ENCODE data around the gene PIK3CG.

PIK3CG gene

DNA sequence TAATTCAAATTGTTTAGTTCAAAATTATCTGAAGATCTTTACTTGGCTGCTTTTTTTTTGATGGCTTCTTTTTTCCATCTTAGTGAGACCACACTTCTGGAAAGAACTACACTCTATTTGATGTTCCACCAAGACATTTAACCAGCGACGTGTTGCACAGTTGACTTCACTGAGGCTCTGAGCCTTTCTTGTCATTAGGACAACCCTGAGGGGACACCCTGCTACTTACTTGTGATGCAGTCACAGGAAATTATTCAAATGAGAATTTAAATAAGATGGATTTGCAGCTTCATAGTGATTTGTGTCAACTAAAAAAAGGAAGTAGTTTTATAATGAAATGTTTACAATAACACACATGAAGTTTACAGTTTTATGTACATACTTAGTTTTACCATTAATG, 25.6 kb upstream of the PIK3CG start:
- Histone ChIP-seq H3K4me3 (ENCODE audit: low read depth, low read length) (no peak overlapping the region), H3K27me3 (ENCODE audit: insufficient read depth, low read depth, severe bottlenecking) (no peaks in the 10 kb centered on the region), H3K27ac (no peak overlapping the region)

DNA sequence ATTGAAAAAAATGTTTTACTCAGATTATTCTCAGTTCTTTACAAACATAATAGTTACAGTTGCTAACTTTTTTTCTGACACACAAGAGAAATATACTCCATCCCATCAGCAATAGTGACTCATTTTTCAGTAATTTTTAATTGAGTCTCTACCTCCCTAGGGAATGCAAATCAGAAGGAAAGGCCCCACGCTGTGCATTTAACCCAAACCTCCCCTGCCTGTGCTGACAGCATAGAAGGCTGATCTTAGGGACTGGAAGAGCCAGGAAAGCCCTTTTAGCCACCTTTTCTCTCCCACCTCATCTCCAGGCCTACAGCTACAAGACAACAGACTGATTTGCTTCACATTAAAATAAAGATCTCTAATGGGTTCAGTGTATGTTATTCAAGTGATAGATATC, 24.7 kb upstream of the PIK3CG start:
- DNase-seq = no peak
- Histone ChIP-seq H3K27ac (no peak overlapping the region), H3K9me3 (ENCODE audit: severe bottlenecking) (no peaks in the 10 kb centered on the region), H3K4me3 (ENCODE audit: low read depth, low read length) (no peak overlapping the region), H3K27me3 (ENCODE audit: insufficient read depth, low read depth, severe bottlenecking) (peaks cover 3% of the 10 kb centered on the region), H3K36me3 (no peaks in the 10 kb centered on the region)
- TF ChIP-seq CTCF (IDR thresholded peaks at IDR 0.05; ENCODE audit: low read depth, low read length) = no peak

More for the DNA sequence above, 25.6 kb upstream of the PIK3CG start:
- Histone ChIP-seq H3K9me3 (ENCODE audit: severe bottlenecking) (no peaks in the 10 kb centered on the region), H3K36me3 (no peaks in the 10 kb centered on the region)
- DNase-seq = no peak
- no peak for TF ChIP-seq CTCF (IDR thresholded peaks at IDR 0.05; ENCODE audit: low read depth, low read length)

DNA sequence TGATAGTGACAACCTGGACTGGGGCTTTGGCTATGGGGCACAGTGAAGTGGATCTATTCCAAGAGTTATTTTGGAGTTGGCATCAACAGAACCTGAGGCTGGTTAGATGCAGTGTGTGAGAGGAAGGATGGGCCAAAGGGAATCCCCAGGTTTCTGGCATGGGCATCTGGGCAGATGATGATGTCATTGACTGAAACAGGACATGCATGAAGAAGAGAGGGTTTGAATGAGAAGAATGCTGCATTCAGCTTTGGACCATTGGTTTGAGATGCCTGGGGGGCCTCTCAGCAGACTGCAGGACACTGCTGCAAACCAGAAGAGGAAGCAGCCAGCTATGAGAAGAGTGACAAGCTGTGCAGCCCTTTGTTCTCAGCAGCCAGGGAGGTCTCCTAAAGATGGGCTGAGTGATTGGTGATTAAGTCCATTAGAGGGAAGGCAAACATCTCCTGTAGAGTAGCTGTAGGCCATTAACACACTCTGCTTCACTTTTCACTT, 23.1 kb upstream of the PIK3CG start:
- no peaks in the 10 kb centered on the region for H3K36me3 ChIP-seq
- no peak for DNase-seq
- H3K4me3 ChIP-seq (ENCODE audit: low read depth, low read length) = no peak overlapping the region
- TF ChIP-seq CTCF (IDR thresholded peaks at IDR 0.05; ENCODE audit: low read depth, low read length) = no peak
- H3K27ac ChIP-seq = no peak overlapping the region
- H3K9me3 ChIP-seq (ENCODE audit: severe bottlenecking) = no peaks in the 10 kb centered on the region
- peaks cover 3% of the 10 kb centered on the region for H3K27me3 ChIP-seq (ENCODE audit: insufficient read depth, low read depth, severe bottlenecking)

- Histone ChIP-seq H3K27me3 (ENCODE audit: insufficient read depth, low read depth, severe bottlenecking) (peaks cover 3% of the 10 kb centered on the region), H3K9me3 (ENCODE audit: severe bottlenecking) (no peaks in the 10 kb centered on the region), H3K27ac (no peak overlapping the region), H3K4me3 (ENCODE audit: low read depth, low read length) (no peak overlapping the region), H3K36me3 (no peaks in the 10 kb centered on the region)
- TF ChIP-seq CTCF (IDR thresholded peaks at IDR 0.05; ENCODE audit: low read depth, low read length) = no peak
- DNase-seq = no peak
These were observed 20.6 kb upstream of the PIK3CG start for GRCh38 chr7:106844279-106844997.

- no peak for TF ChIP-seq CTCF (IDR thresholded peaks at IDR 0.05; ENCODE audit: low read depth, low read length)
- Histone ChIP-seq H3K27ac (no peak overlapping the region), H3K9me3 (ENCODE audit: severe bottlenecking) (no peaks in the 10 kb centered on the region), H3K27me3 (ENCODE audit: insufficient read depth, low read depth, severe bottlenecking) (peaks cover 3% of the 10 kb centered on the region), H3K4me3 (ENCODE audit: low read depth, low read length) (no peak overlapping the region), H3K36me3 (no peaks in the 10 kb centered on the region)
- DNase-seq = no peak
These were observed 17.0 kb upstream of the PIK3CG start for GRCh38 chr7:106848049-106848448.
